Neural progenitor cell (in vitro differentiated cells): Measurements from ENCODE around the gene LBP.

Source experiments
- CTCF ChIP-seq: fragments of 200-600 bp; sonication (generic); IDR thresholded peaks from 2 replicates; pipeline ENCODE4 v1.5.1; 2017; ENCODE audit warnings: antibody characterized with exemption, mild to moderate bottlenecking
- EZH2 ChIP-seq: fragments of 200-600 bp; sonication (generic); IDR thresholded peaks from 2 replicates; pipeline ENCODE4 v1.6.1; 2017; ENCODE audit warnings: antibody characterized with exemption, mild to moderate bottlenecking, moderate library complexity

- TF ChIP-seq EZH2 (no peak), CTCF (no peak)
Observed at GRCh38 chr20:38407321-38407720, 61.0 kb downstream of the LBP start.
